Sigmoid colon (tissue), 7 donors: ENCODE results near the gene USP49. TPM values are rescaled to one million over a fixed set of nuclear protein-coding genes. Genes with fewer than 3 reads are reported as not detected.

ENCODE experiments used
- DNase-seq: peaks from one replicate; pipeline ENCODE4 v3.0.0-alpha.2; 2019
- H3K27ac ChIP-seq, 4 donors: fragments of 200-600 bp; sonication (generic); one replicate each; pipeline ENCODE4 v1.5.1; 2016 to 2019; ENCODE audit warnings: mild to moderate bottlenecking in 1 of 4
- H3K27me3 ChIP-seq, 3 donors: fragments of 200-600 bp; sonication (generic); one replicate each; pipeline ENCODE4 v1.5.1; 2019; ENCODE audit warnings: mild to moderate bottlenecking in 1 of 3
- H3K36me3 ChIP-seq, 4 donors: fragments of 200-600 bp; sonication (generic); one replicate each; pipeline ENCODE4 v1.5.1; 2016 to 2019
- H3K4me1 ChIP-seq, 4 donors: fragments of 200-600 bp; sonication (generic); one replicate each; pipeline ENCODE4 v1.5.1; 2017 to 2019
- H3K4me3 ChIP-seq, 4 donors: fragments of 200-600 bp; sonication (generic); one replicate each; pipeline ENCODE4 v1.5.1; 2017 to 2019; ENCODE audit warnings: mild to moderate bottlenecking in 2 of 4, moderate library complexity in 1 of 4
- H3K9me3 ChIP-seq, 4 donors: fragments of 200-600 bp in 3 of 4; sonication (generic) in 3 of 4; one replicate each; pipeline versions ENCODE4 v1.5.1 to v1.6.1; 2013 to 2019
- EP300 ChIP-seq, 4 donors: sonication (generic); formaldehyde crosslinking; IDR thresholded peaks; one replicate each; pipeline ENCODE4 v1.6.1; 2017; ENCODE audit warnings: antibody characterized with exemption in 4 of 4
- POLR2A ChIP-seq, 2 donors: fragments of 450-650 bp; IDR thresholded peaks; one replicate each; pipeline ENCODE4 v1.6.1; 2016; ENCODE audit warnings: antibody characterized with exemption in 2 of 2, mild to moderate bottlenecking in 2 of 2, moderate library complexity in 2 of 2
- POLR2AphosphoS5 ChIP-seq, 4 donors: sonication (generic); formaldehyde crosslinking; IDR thresholded peaks; one replicate each; pipeline ENCODE4 v1.6.1; 2017; ENCODE audit warnings: antibody characterized with exemption in 4 of 4
- WGBS, 2 donors: extraction: QIAGEN DNeasy Blood & Tissue Kit; methylation state at CpG; one replicate each; pipeline ENCODE4 v1.1.7; 2013; 5-methylcytosine and 5-hydroxymethylcytosine counted together
- intact Hi-C: fragments of 100-400 bp; cut with DNase I; formaldehyde crosslinking; loops from one replicate; pipeline ENCODE4 v1.15.1; 2023
- polyA plus RNA-seq, 3 donors: library from polyadenylated mRNA; stranded (reverse); fragments of 200-250 nt; gene quantifications; one replicate each; pipeline ENCODE4 v1.2.3, GENCODE V29; 2013
- total RNA-seq, 4 donors: library from RNA; depleted of rRNA; stranded (reverse); fragments of >200 nt; gene quantifications; one replicate each; pipeline ENCODE4 v1.1.0, GENCODE V29; 2016
- TF ChIP-seq, protein P1 (sequence below), 4 experiments: fragments of 450-650 bp in 3 of 4; fragments of 200-600 bp in 1 of 4; IDR thresholded peaks; one replicate each; pipeline ENCODE4 v1.5.1; 2016 to 2019; ENCODE audit warnings: antibody characterized with exemption in 4 of 4, mild to moderate bottlenecking in 3 of 4, moderate library complexity in 2 of 4
- donor health status: healthy with polysubstance abuse.
- donor health status: Bipolar disorder and iron deficiency.
- donor health status: healthy.

Gene USP49
- total and polyA plus RNA-seq, 7 donors, result 0.23 to 10.0 (median 2.1) TPM

DNA sequence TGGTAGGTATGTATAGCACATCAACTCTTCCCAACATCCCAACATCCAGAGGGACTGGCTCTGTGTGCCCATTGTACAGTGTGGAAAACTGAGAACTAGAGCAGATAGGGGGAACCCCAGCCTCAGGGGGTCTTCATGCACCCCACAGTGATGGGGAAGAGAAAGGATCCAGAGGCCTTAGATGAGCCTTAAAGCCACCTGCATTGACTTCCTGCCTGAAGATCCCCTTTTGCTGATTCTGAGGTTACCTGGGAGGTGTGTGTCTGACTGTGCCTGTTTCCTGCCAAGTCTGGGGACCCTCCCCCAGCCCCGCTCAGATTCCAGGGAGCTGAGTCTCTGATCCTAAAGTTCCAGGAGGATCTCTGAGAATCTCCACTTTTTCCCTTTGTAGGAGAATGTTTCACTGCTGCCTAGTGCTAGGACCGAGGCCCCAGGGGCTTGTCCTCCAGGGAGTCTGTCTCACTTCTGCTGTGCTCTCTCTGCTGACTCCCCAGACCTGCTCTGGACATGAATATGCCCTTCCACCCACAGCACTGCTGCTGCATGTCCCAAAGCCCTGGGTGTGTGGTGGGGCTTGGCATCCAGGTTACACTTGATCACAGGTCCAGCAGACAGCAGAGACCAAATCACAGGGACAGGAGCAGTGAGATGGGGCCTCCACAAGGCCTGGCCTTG lies 135.1 kb downstream of the USP49 start:
- H3K27me3 ChIP-seq, result no peaks in the 10 kb centered on the region
- 80 to 91% methylated on average over 2 of the region's 2 CpGs for WGBS, 2 donors
- no peak for DNase-seq
- H3K36me3 ChIP-seq, result no peaks in the 10 kb centered on the region
- H3K27ac ChIP-seq, result no peak overlapping the region
- no peaks in the 10 kb centered on the region for H3K9me3 ChIP-seq
- intact Hi-C loops, result no loop called here
- no peak for TF ChIP-seq EP300 (IDR thresholded peaks at IDR 0.05)
- TF ChIP-seq POLR2A (IDR thresholded peaks at IDR 0.05), result no peak
- TF ChIP-seq, protein P1, sequence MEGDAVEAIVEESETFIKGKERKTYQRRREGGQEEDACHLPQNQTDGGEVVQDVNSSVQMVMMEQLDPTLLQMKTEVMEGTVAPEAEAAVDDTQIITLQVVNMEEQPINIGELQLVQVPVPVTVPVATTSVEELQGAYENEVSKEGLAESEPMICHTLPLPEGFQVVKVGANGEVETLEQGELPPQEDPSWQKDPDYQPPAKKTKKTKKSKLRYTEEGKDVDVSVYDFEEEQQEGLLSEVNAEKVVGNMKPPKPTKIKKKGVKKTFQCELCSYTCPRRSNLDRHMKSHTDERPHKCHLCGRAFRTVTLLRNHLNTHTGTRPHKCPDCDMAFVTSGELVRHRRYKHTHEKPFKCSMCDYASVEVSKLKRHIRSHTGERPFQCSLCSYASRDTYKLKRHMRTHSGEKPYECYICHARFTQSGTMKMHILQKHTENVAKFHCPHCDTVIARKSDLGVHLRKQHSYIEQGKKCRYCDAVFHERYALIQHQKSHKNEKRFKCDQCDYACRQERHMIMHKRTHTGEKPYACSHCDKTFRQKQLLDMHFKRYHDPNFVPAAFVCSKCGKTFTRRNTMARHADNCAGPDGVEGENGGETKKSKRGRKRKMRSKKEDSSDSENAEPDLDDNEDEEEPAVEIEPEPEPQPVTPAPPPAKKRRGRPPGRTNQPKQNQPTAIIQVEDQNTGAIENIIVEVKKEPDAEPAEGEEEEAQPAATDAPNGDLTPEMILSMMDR (IDR thresholded peaks at IDR 0.05), result no peak
- no peak for TF ChIP-seq POLR2AphosphoS5 (IDR thresholded peaks at IDR 0.05)
- no peaks in the 10 kb centered on the region for H3K4me1 ChIP-seq
- H3K4me3 ChIP-seq, result no peak overlapping the region

GRCh38 chr6:41759106-41759904 lies 135.9 kb downstream of the USP49 start:
- Histone ChIP-seq H3K36me3 (no peaks in the 10 kb centered on the region), H3K9me3 (no peaks in the 10 kb centered on the region), H3K27ac (no peak overlapping the region), H3K4me1 (no peaks in the 10 kb centered on the region), H3K4me3 (no peak overlapping the region), H3K27me3 (no peaks in the 10 kb centered on the region)
- intact Hi-C loops, result no loop called here
- no peak for TF ChIP-seq EP300 (IDR thresholded peaks at IDR 0.05)
- TF ChIP-seq POLR2AphosphoS5 (IDR thresholded peaks at IDR 0.05), result no peak
- TF ChIP-seq, protein P1 (IDR thresholded peaks at IDR 0.05), result no peak
- TF ChIP-seq POLR2A (IDR thresholded peaks at IDR 0.05), result no peak
- WGBS, 2 donors, result 87 to 92% methylated on average over 13 of the region's 13 CpGs
- DNase-seq, result no peak

DNA sequence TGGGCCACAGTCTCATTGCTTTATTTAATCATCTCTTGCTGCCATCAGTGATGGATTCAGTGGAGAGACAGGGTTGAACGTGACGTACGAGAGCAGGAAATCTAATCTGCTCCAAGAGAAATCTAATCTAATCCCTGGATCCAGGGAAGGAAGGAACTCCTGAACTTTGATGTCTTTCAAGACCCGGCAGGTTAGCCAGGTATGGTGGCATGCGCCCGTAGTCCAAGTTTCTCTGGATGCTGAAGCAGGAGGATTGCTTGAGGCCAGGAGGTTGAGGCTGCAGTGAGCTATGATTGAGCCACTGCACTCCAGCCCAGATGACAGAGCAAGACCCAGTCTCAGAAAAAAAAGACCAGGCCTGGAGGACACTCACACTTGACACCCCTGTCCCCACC lies 136.5 kb downstream of the USP49 start:
- TF ChIP-seq POLR2A (IDR thresholded peaks at IDR 0.05) (no peak), POLR2AphosphoS5 (IDR thresholded peaks at IDR 0.05) (no peak), EP300 (IDR thresholded peaks at IDR 0.05) (no peak)
- TF ChIP-seq, protein P1 (IDR thresholded peaks at IDR 0.05), result no peak
- no peak for DNase-seq
- intact Hi-C loops, result no loop called here

DNA sequence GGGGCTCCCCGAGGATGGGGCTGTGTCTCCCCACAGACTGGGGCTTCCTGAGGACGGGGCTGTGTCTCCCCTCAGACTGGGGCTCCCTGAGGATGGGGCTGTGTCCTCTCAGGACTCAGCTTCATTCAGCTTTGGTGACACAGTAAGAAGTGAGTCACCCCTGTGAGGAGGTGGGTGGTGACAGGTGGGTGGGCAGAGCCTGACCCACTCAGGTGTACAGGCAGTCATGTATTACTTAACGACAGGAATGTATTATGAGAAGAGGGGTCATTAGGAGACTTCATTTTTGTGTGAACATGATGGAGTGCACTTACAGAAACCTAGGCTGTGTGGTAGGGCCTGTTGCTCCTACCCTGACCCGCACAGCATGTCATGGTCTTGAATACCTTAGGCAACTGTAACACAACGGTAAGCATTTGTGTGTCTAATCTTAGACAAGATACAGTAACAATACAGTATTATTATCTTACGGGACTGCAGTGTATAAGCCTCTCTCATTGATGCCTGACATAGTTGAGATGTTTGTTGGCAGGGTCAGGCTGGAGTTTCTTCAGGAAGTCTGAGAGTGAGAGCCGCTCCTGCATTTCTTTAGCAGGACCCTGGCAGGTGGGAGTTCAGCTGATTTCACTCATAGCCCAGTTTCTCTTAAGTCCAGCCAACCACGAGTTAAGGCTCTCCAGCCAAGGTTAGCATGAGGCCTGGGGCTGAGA lies 137.1 kb downstream of the USP49 start:
- Histone ChIP-seq H3K27me3 (no peaks in the 10 kb centered on the region), H3K9me3 (no peaks in the 10 kb centered on the region), H3K4me1 (no peaks in the 10 kb centered on the region), H3K4me3 (no peak overlapping the region), H3K36me3 (no peaks in the 10 kb centered on the region), H3K27ac (no peak overlapping the region)
- TF ChIP-seq, protein P1 (IDR thresholded peaks at IDR 0.05), result no peak
- no peak for TF ChIP-seq EP300 (IDR thresholded peaks at IDR 0.05)
- no peak for TF ChIP-seq POLR2A (IDR thresholded peaks at IDR 0.05)
- no peak for TF ChIP-seq POLR2AphosphoS5 (IDR thresholded peaks at IDR 0.05)
- intact Hi-C loops, result no loop called here
- whole genome bisulfite sequencing, 2 donors, result 80 to 82% methylated on average over 8 of the region's 8 CpGs
- no peak for DNase-seq

More for the DNA sequence above, 136.5 kb downstream of the USP49 start:
- Histone ChIP-seq H3K4me3 (no peak overlapping the region), H3K27ac (no peak overlapping the region), H3K9me3 (no peaks in the 10 kb centered on the region), H3K36me3 (no peaks in the 10 kb centered on the region), H3K4me1 (no peaks in the 10 kb centered on the region), H3K27me3 (no peaks in the 10 kb centered on the region)
- WGBS, 2 donors, result 93% methylated on average over 6 of the region's 6 CpGs
